DND-41 (cell line): ENCODE measurements around the gene FLII.

Source experiments
- CTCF ChIP-seq: IDR thresholded peaks from 2 replicates; pipeline ENCODE4 v1.5.1; 2012; ENCODE audit warnings: borderline replicate concordance, low read length, moderate library complexity, mild to moderate bottlenecking; ENCODE audit not compliant: poor library complexity, severe bottlenecking; ENCODE audit errors: extremely low read depth
- EZH2 ChIP-seq: IDR thresholded peaks from 3 replicates; pipeline ENCODE4 v1.6.1; 2012; ENCODE audit warnings: borderline replicate concordance, low read depth, mild to moderate bottlenecking, moderate library complexity, low read length, inconsistent platforms; ENCODE audit not compliant: severe bottlenecking

GRCh38 chr17:18300725-18301480, 42.4 kb upstream of the FLII start:
- TF ChIP-seq CTCF (no peak), EZH2 (no peak)
